GM18520 (cell line): Measurements from ENCODE around the gene CCDC78.
"Not testable (repeated sequence)": the region's sequence is repeated elsewhere in the genome, so short reads cannot be mapped to it uniquely, and the experiment has no call there.

Experiments used
- ATAC-seq: cut with Tn5 transposase; IDR thresholded peaks from one replicate; pipeline ENCODE4 v1.9.1; 2021; ENCODE audit not compliant: unreplicated experiment

Gene CCDC78

DNA sequence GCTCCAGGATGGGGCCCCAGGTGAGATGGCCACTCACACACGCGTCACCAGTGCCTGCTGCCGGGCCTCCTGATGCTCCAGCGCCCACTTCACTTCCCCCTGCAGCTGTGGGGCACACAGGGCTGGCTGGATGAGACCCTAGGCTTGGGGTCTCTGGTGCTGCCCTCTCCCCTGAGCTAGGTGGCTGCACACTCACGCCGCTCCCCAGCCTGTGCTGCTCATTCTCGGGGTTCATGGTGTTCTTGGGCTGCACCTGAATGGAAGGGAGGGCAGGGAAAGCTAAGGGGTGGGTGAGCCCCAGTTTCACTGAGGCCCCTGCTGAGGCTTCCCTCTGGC, 1.2 kb downstream of the CCDC78 start:
- no peak for ATAC-seq

- ATAC-seq = no peak
Observed at GRCh38 chr16:724188-725040, 1.8 kb downstream of the CCDC78 start.

DNA sequence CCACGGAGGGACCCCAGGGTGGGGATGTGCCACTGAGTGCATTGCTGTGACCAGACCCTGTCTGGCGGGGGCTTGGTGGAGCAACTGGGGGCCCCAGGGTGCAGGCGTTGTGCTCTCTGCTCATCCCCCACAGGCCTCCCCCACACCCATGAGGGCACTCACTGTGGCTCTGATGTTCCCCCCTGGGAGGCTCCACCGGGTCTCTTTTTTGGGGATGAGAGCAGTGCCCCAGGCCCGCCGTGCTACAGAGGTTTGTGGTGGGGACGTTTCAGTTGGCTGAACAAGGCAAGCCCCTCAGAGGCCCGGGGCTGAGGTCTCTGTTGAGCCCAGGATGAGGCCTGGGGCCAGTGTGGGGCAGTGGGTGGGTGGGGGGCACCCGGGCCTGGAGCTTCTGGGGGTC, 2.5 kb downstream of the CCDC78 start:
- ATAC-seq = no peak

DNA sequence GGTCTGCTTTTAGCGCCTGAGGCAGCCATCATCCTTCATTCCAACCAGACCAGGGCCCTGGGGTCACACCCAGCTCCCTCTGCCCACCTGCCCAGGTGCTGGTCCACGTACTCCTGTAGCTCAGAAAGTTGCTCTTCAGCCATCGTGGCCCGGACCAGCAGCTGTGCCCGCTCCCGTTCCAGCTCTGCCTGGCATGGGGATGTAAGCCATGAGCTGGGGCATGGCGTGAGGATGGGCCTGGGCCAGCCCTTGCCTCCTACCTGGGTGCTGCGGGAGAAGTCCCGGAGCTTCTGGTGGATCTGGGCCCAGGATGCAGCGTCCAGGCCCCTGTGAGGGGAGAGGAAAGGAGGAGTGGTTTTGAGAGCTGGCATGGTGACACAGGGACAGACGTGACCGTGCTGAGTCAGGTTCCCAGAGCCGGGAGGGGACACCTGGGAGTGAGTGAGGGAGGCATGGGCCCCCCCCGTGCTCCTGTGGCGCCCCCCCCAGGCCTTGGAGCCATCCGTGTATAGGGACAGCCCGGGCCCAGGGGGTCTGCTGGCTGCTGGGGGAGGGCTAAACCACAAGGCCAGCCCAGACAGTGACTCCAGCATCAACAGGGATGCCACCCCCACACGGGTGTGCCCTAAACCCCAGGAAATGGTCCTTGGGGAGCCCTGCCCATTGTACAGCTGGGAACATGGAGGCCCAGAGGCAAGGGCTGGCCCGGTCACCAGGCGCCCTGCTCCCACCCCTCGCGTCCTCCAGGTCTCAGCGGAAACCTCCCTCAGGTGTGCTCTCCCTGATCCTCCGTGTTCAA, 3.2 kb downstream of the CCDC78 start:
- ATAC-seq = no peak

- ATAC-seq = no peak
Observed at GRCh38 chr16:721765-722540, 4.3 kb downstream of the CCDC78 start.

DNA sequence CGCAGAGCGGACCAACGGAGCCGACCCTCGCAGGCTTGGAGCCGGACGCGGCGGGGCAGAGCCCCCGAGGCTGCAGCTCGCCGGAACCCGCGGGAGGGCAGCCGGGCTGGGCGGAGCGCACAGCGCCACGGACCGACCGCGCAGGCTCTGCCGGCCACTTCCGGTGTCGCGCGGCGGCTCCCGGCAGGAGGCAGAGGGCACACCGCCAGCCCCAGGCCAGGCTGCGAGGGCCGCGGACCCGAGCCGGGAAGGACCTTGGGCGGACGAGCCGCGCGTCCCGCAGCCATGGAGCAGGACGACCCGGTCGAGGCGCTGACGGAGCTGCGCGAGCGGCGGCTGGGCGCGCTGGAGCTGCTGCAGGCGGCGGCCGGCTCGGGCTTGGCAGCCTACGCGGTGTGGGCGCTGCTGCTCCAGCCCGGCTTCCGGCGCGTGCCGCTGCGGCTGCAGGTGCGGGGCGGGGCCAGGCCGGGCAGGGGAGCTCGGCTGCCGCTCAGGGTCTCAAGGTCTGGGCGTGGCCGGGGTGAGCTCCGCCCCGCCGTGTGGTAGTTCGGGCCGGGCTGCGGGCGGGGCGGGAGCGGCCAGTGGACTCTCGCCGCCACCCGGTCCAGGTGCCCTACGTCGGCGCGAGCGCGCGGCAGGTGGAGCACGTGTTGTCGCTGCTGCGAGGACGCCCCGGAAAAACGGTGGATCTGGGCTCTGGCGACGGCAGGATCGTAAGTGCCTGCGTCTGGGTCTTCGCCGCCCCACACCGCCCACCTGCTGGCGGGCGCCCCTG, 5.1 kb downstream of the CCDC78 start, which contains the start of gene ANTKMT:
Gene ANTKMT, plus strand, starts transcription at position 157 of the 775 bp plus-strand sequence. Its CDS starts 129 bp downstream, at position 286.
- ATAC-seq = peak; percentile 74

GRCh38 chr16:720447-720989, 5.7 kb downstream of the CCDC78 start:
- no peak for ATAC-seq

DNA sequence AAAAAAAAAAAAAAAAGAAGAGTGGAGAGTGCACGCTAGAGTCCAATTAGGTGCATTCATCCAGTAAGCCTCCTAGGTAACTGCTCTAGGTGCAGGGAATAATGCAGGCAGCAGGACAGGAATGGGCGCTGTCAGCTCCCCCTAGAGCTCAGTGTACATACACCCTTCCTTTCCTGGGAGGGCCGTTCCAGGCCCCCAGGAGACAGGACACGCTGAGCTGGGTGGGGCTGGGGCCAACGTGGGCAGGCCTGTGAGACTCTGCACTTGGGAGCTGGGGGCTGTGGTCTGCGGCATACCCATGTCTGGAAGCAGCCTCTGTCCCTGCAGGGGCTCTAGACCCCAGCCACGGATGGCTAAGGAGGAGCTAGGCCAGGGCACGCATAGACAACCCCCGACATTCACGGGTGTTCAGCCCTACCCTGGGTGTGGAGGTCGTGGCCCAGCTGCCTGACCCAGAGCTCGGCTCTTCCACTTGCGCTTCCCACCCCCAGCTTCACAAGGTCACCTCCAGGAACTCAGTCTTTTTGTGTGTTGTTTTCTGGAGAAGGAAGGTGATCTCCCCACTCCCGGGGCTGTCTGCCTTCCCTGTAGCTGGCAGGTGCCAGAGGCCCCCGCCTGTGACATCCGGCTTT, 6.3 kb downstream of the CCDC78 start:
- no peak for ATAC-seq

GRCh38 chr16:718922-719321, 7.3 kb downstream of the CCDC78 start:
- no peak for ATAC-seq

DNA sequence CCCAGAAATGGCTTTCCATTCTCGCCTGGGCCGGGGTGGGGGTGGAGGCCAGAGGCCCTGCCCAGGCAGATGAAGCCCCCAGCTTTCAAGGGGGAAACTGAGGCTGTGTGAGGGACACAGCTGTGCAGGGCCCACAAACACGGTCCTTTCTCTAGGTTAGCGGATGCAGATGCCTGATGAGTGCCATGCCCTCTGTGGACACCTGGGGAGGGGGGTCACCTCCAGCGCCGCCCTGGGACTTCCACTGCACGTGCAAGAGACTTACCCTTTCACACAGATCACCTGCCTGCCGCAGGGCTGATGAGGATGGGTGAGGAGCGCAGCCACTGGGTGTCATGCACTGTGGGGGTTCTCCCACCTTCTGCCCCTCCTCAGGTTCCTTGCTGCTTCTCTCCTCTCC, 7.9 kb downstream of the CCDC78 start:
- ATAC-seq = no peak

DNA sequence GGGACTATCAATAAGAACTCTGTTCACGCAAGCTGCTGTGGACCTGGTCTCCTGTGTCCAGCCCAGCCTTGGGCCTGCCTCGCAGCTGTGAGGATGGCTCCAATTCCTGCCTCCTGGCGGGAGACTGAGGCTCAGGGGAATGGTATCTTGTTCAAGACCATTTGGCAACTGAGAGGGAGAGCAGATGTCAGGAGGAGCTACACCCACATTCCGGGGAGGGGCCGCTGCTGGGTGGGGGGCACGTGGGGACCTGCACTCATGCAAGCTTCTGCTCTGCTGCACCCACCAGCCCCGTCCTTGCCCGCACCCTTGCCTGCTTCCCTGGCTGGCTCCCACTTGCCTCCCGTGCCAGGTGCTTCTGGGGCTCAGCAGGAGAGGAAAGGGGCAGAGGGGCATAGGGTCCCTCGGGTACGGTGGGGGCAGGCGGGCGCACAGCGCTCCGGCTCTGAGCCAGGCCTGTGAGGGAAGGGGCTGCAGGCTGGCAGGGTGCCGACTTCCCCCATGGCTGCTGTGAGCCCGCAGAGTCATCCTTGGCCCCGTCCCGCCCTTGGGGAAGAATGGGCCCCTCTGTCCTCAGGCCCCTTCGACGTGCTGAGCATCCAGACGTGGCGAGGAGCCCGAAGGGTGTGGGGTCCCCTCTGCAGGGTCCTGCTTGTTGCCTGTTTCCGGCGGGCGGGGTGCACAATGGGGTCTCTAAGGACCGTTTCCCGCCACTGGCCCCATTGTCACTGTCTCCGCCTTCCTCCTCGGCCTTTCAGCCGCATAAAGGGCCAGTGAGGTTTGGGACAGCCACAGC, 8.6 kb downstream of the CCDC78 start:
- ATAC-seq = no peak

- no peak for ATAC-seq
Observed at GRCh38 chr16:716768-717325, 9.4 kb downstream of the CCDC78 start.

DNA sequence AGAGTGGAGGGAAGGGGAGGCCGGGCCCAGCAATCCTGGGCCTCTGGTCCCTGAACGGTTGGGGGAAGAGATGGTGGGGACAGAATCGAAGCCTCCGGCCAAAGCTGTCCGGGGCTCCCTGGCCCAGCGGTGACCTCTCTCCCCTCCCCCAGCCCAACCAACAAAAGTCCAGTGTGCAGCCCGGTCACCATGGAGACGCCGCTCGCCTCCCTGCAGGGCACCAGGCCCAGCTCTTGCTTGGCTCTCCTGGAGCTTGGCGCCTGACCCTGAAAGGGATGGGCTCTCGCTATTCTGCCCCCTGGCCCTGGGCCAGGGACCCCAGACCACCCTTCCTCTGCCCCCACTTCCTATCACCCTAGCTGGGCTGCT, 10.1 kb downstream of the CCDC78 start:
- no peak for ATAC-seq

- ATAC-seq = no peak
Observed at GRCh38 chr16:715477-716199, 10.6 kb downstream of the CCDC78 start.

GRCh38 chr16:714558-715476, 11.4 kb downstream of the CCDC78 start, which contains the start of gene METRN:
TSS of gene METRN (plus strand) at chr16:715118. CDS start at chr16:715290, 172 bp downstream.
- ATAC-seq = peak; percentile 59

DNA sequence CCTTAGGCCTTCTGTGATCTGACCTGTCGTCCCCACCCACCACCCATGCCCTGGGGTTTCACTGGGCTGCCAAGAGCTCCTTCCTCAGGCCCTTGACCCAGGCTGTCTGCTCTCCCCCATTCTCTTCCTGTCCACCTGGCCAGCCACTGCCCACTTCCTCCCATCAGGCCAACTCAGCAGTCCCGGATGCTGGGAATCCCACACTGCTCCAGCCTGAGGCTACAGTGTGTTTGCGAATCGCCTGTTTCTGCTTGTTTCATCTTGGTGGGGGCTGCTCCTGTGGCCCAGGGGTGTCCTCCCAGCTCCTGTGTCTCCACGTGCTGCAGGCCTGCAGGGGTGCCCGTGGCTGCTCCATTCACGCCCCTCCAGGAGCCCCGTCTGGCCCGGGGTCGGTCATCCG, 12.2 kb downstream of the CCDC78 start:
- no peak for ATAC-seq

DNA sequence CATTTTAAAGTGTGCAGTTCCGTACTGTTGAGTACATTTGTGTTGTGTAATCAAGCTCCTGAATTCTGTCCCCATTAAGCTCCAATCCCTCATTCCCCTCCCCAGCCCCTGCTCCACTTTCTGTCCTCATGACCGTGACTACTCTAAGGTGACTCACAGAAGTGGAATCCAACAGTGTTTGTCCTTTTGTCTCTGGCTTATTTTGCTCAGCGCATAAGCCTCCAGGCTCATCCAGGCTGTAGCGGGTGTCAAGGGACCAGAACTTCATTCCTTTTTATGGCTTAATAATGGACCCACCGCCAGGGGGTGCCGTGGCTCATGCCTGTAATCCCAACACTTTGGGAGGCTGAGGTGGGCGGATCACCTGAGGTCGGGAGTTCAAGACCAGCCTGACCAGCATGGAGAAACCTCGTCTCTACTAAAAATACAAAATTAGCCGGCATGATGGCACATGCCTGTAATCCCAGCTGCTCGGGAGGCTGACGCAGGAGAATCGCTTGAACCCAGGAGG, 13.4 kb downstream of the CCDC78 start:
- ATAC-seq = not testable (repeated sequence)
